Central memory CD8-positive, alpha-beta T cell (primary cell): ENCODE results near the gene GPR137.

Experiments used
- ATAC-seq: fragments of 150-1000 bp; cut with Tn5 transposase; replicated peaks from 2 replicates; pipeline ENCODE4 v1.10.0; 2022; ENCODE audit warnings: mild to moderate bottlenecking, moderate FRiP score, moderate number of reproducible peaks; ENCODE audit not compliant: poor library complexity, severe bottlenecking; ENCODE audit errors: extremely low read depth
- DNase-seq, 2 donors: peaks; one replicate each; pipeline ENCODE4 v3.0.0; 2021; ENCODE audit warnings: low spot score in 2 of 2
- H3K27ac Mint-ChIP-seq: one replicate; pipeline ENCODE4 v1.8.0; 2022; ENCODE audit warnings: low read depth, mild to moderate bottlenecking, moderate library complexity, mixed read lengths
- H3K27me3 Mint-ChIP-seq: one replicate; pipeline ENCODE4 v1.8.0; 2022; ENCODE audit warnings: mixed read lengths
- H3K36me3 Mint-ChIP-seq: one replicate; pipeline ENCODE4 v1.8.0; 2022; ENCODE audit warnings: mild to moderate bottlenecking, moderate library complexity, mixed read lengths; ENCODE audit not compliant: insufficient read depth
- H3K4me1 Mint-ChIP-seq: one replicate; pipeline ENCODE4 v1.8.0; 2022; ENCODE audit warnings: mixed read lengths
- H3K4me3 Mint-ChIP-seq: one replicate; pipeline ENCODE4 v1.8.0; 2022; ENCODE audit warnings: mild to moderate bottlenecking, moderate library complexity, mixed read lengths
- H3K9me3 Mint-ChIP-seq: one replicate; pipeline ENCODE4 v1.8.0; 2022; ENCODE audit warnings: mixed read lengths

GPR137 gene

DNA sequence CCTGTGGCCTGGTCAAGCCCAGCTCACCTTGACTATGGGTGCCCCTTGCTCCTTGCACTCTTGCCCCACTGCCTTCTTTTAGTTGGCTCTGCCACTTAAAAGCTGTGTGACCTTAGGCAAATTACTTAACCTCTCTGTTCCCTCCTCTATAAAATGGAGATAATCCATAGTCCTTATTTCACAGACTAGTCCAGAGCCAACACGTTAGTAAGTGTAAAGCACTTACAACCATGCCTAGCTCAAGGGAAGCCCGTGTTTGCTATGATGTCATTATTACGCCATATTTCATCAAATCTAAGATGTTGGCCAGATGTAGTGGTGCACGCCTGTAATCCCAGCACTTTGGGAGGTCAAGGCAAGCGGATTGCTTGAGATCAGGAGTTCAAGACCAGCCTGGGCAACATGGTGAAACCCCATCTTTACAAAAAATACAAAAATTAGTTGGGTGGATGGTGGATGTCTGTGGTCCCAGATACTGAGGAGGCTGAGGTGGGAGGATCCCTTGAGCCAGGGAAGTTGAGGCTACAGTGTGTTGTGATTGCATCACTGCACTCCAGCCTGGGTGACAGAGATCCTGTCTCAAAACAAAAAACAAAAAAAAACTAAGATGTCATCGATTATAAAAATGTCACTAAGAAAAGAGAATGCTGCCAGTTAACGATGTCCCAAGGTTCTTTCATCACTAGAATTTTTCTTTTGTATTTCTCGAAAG, 52.0 kb downstream of the GPR137 start:
- Mint-ChIP-seq H3K27ac (peak overlapping the region; percentile 94), H3K27me3 (no peaks in the 10 kb centered on the region), H3K9me3 (no peaks in the 10 kb centered on the region), H3K4me1 (peaks cover 30% of the 10 kb centered on the region), H3K4me3 (no peak overlapping the region), H3K36me3 (peaks cover 14% of the 10 kb centered on the region)
- ATAC-seq = no peak
- no peak for DNase-seq

DNA sequence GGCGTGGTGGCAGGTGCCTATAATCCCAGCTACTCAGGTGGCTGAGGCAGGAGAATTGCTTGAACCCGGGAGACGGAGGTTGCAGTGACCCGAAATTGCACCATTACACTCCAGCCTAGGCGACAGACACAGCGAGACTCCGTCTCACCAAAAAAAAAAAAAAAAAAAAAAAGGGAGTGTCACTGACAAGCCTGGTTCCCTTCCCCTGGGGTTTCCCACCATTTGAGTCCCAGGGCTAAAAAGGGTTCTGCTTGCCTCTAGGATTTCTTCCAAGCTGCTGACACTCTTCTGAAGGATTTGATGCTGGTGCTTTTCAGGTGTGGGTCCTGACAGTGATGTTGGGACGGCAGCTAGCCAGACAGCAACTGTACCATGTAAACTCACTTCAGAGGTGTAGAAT, 53.1 kb downstream of the GPR137 start:
- Mint-ChIP-seq H3K36me3 (peaks cover 16% of the 10 kb centered on the region), H3K4me1 (peaks cover 30% of the 10 kb centered on the region), H3K9me3 (no peaks in the 10 kb centered on the region), H3K27me3 (no peaks in the 10 kb centered on the region), H3K27ac (peak overlapping the region; percentile 94), H3K4me3 (peak overlapping the region; percentile 87)
- ATAC-seq (no peak), DNase-seq (no peak)
